SK-N-SH treated with all-trans-retinoic acid at 6 μM for 48 hours (cell line): ENCODE data around the gene WDR73.

Source experiments
- ARNTL ChIP-seq: fragments of 450-650 bp; formaldehyde crosslinking; IDR thresholded peaks from 2 replicates; pipeline ENCODE4 v1.5.0; 2020; ENCODE audit warnings: low read depth, mild to moderate bottlenecking, moderate library complexity, borderline replicate concordance
- BACH2 ChIP-seq: fragments of 250-450 bp; sonication (Bioruptor Pico); IDR thresholded peaks from 2 replicates; pipeline ENCODE4 v1.9.0; 2021; ENCODE audit warnings: mild to moderate bottlenecking, borderline replicate concordance
- CSDC2 ChIP-seq: fragments of 250-450 bp; sonication (Bioruptor Pico); IDR thresholded peaks from 2 replicates; pipeline ENCODE4 v1.5.0; 2020; ENCODE audit warnings: mild to moderate bottlenecking, moderate library complexity
- ISL1 ChIP-seq: fragments of 250-450 bp; sonication (Bioruptor Pico); IDR thresholded peaks from 2 replicates; pipeline ENCODE4 v2.1.2; 2022; ENCODE audit warnings: mild to moderate bottlenecking, moderate library complexity
- PPARA ChIP-seq: fragments of 250-450 bp; sonication (Bioruptor Pico); IDR thresholded peaks from 2 replicates; pipeline ENCODE4 v1.5.0; 2020; ENCODE audit warnings: mild to moderate bottlenecking, borderline replicate concordance
- RARB ChIP-seq: fragments of 250-450 bp; sonication (Bioruptor Pico); IDR thresholded peaks from 2 replicates; pipeline ENCODE4 v1.8.0; 2021; ENCODE audit warnings: mild to moderate bottlenecking, moderate library complexity
- SNAI2 ChIP-seq: fragments of 250-450 bp; sonication (Bioruptor Pico); IDR thresholded peaks from 2 replicates; pipeline ENCODE4 v1.5.0; 2020; ENCODE audit warnings: mild to moderate bottlenecking, moderate library complexity
- ZFP3 ChIP-seq: fragments of 250-450 bp; sonication (Bioruptor Pico); IDR thresholded peaks from 2 replicates; pipeline ENCODE4 v1.5.0; 2020; ENCODE audit warnings: mild to moderate bottlenecking, moderate library complexity
- ZFP30 ChIP-seq: fragments of 450-650 bp; formaldehyde crosslinking; IDR thresholded peaks from 2 replicates; pipeline ENCODE4 v1.5.0; 2022; ENCODE audit warnings: mild to moderate bottlenecking, moderate library complexity
- ZNF565 ChIP-seq: fragments of 450-650 bp; formaldehyde crosslinking; conservative IDR thresholded peaks from 2 replicates; pipeline ENCODE4 v1.5.0; 2020; ENCODE audit warnings: low read depth, mild to moderate bottlenecking, moderate library complexity
- TF ChIP-seq, protein P1 (sequence below): fragments of 250-450 bp; sonication (Bioruptor Pico); IDR thresholded peaks from 2 replicates; pipeline ENCODE4 v1.8.0; 2021; ENCODE audit warnings: low read depth, mild to moderate bottlenecking, moderate library complexity, borderline replicate concordance
- TF ChIP-seq, protein P2 (sequence below): fragments of 250-450 bp; sonication (Bioruptor Pico); IDR thresholded peaks from 2 replicates; pipeline ENCODE4 v1.5.0; 2020; ENCODE audit warnings: mild to moderate bottlenecking, moderate library complexity
- TF ChIP-seq, protein P3 (sequence below): fragments of 250-450 bp; sonication (Bioruptor Pico); IDR thresholded peaks from 2 replicates; pipeline ENCODE4 v1.8.0; 2020; ENCODE audit warnings: mild to moderate bottlenecking, moderate library complexity, borderline replicate concordance
- TF ChIP-seq, protein P4 (sequence below): fragments of 250-450 bp; sonication (Bioruptor Pico); IDR thresholded peaks from 2 replicates; pipeline ENCODE4 v1.5.1; 2020; ENCODE audit warnings: low read depth, mild to moderate bottlenecking, moderate library complexity

DNA sequence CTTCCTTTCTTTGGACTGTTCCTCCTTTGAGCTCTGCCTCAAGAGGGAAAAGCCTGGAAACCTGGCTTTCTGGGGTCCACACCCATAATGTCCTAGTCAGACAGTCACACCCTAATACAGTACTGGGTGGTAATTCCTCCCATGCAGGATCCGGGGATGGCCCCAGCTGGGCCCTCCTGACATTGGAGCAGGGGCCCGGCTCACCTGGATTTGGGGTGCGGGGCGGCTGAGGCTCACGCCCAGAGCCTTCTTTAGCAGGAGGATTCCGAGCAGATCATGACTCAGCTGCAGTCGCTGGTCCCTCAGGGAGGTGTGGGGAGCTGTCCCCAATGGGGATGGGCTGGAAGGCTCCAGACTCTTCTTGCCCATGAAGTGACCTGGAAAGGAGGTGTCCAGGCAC is 2.9 kb upstream of the WDR73 start:
- TF ChIP-seq, protein P1, sequence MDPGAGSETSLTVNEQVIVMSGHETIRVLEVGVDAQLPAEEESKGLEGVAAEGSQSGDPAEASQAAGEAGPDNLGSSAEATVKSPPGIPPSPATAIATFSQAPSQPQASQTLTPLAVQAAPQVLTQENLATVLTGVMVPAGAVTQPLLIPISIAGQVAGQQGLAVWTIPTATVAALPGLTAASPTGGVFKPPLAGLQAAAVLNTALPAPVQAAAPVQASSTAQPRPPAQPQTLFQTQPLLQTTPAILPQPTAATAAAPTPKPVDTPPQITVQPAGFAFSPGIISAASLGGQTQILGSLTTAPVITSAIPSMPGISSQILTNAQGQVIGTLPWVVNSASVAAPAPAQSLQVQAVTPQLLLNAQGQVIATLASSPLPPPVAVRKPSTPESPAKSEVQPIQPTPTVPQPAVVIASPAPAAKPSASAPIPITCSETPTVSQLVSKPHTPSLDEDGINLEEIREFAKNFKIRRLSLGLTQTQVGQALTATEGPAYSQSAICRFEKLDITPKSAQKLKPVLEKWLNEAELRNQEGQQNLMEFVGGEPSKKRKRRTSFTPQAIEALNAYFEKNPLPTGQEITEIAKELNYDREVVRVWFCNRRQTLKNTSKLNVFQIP (CRISPR knock-in tag), result no peak
- TF ChIP-seq, protein P2, sequence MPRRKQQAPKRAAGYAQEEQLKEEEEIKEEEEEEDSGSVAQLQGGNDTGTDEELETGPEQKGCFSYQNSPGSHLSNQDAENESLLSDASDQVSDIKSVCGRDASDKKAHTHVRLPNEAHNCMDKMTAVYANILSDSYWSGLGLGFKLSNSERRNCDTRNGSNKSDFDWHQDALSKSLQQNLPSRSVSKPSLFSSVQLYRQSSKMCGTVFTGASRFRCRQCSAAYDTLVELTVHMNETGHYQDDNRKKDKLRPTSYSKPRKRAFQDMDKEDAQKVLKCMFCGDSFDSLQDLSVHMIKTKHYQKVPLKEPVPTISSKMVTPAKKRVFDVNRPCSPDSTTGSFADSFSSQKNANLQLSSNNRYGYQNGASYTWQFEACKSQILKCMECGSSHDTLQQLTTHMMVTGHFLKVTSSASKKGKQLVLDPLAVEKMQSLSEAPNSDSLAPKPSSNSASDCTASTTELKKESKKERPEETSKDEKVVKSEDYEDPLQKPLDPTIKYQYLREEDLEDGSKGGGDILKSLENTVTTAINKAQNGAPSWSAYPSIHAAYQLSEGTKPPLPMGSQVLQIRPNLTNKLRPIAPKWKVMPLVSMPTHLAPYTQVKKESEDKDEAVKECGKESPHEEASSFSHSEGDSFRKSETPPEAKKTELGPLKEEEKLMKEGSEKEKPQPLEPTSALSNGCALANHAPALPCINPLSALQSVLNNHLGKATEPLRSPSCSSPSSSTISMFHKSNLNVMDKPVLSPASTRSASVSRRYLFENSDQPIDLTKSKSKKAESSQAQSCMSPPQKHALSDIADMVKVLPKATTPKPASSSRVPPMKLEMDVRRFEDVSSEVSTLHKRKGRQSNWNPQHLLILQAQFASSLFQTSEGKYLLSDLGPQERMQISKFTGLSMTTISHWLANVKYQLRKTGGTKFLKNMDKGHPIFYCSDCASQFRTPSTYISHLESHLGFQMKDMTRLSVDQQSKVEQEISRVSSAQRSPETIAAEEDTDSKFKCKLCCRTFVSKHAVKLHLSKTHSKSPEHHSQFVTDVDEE (CRISPR knock-in tag), result no peak
- no peak for TF ChIP-seq CSDC2 (CRISPR knock-in tag)
- TF ChIP-seq, protein P3, sequence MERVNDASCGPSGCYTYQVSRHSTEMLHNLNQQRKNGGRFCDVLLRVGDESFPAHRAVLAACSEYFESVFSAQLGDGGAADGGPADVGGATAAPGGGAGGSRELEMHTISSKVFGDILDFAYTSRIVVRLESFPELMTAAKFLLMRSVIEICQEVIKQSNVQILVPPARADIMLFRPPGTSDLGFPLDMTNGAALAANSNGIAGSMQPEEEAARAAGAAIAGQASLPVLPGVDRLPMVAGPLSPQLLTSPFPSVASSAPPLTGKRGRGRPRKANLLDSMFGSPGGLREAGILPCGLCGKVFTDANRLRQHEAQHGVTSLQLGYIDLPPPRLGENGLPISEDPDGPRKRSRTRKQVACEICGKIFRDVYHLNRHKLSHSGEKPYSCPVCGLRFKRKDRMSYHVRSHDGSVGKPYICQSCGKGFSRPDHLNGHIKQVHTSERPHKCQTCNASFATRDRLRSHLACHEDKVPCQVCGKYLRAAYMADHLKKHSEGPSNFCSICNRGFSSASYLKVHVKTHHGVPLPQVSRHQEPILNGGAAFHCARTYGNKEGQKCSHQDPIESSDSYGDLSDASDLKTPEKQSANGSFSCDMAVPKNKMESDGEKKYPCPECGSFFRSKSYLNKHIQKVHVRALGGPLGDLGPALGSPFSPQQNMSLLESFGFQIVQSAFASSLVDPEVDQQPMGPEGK, result no peak
- TF ChIP-seq ZFP30 (CRISPR knock-in tag), result no peak
- no peak for TF ChIP-seq ZNF565 (CRISPR knock-in tag)
- TF ChIP-seq, protein P4, sequence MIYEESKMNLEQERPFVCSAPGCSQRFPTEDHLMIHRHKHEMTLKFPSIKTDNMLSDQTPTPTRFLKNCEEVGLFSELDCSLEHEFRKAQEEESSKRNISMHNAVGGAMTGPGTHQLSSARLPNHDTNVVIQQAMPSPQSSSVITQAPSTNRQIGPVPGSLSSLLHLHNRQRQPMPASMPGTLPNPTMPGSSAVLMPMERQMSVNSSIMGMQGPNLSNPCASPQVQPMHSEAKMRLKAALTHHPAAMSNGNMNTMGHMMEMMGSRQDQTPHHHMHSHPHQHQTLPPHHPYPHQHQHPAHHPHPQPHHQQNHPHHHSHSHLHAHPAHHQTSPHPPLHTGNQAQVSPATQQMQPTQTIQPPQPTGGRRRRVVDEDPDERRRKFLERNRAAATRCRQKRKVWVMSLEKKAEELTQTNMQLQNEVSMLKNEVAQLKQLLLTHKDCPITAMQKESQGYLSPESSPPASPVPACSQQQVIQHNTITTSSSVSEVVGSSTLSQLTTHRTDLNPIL (CRISPR knock-in tag), result no peak
- TF ChIP-seq RARB, result no peak
- no peak for TF ChIP-seq ISL1 (CRISPR knock-in tag)
- no peak for TF ChIP-seq ZFP3 (CRISPR knock-in tag)
- TF ChIP-seq SNAI2 (CRISPR knock-in tag), result no peak
- no peak for TF ChIP-seq ARNTL (CRISPR knock-in tag)
- TF ChIP-seq BACH2 (CRISPR knock-in tag), result no peak
- TF ChIP-seq PPARA, result no peak
